ENCODE results near the gene SLITRK5.

SLITRK5 gene

GRCh38 chr13:87671031-87671752 lies at the start of gene SLITRK5:
SLITRK5 (plus strand) TSS chr13:87671371; CDS start chr13:87675389, 4,018 bp downstream.
- peak; percentile 60 to 64 for DNase-seq

DNA sequence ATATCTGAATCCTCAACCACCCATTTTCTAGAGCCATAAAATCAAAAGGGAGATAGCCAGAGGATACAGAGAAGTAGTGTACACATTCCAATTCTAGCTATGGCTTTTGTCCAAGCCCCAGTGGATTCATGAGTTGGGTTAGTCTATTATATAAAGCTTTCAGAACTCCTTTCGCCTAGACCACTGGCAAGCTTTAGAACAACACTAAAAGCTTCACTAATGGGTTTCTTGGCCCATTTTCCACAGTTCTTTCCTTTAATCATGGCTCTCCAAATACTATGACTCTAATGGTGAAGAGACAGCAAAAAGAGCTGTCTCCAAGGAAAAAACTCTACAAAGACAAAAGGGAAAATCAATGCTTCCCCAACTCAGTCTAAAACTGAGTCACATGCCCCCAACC lies 48.2 kb upstream of the SLITRK5 start:
- DNase-seq: no peak

DNA sequence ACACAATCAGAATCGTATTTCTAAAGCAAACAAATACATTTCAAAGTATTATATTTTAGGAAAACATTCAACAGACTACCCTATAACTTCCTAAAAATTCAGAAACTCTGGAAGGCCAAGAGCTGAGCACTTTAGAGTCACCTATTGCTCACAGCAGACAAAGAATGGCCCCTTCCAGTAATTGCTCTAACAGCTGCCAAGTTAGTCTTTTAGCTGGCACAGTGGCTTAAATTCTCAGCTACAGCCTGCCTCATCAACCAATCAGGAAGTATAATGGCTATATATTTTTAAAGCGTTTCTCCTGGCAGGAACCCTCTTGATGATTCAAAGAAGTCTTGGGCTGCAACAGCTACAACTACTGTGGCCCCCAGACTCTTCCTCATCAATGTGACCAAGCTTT lies 14.9 kb upstream of the SLITRK5 start:
- DNase-seq: no peak

DNA sequence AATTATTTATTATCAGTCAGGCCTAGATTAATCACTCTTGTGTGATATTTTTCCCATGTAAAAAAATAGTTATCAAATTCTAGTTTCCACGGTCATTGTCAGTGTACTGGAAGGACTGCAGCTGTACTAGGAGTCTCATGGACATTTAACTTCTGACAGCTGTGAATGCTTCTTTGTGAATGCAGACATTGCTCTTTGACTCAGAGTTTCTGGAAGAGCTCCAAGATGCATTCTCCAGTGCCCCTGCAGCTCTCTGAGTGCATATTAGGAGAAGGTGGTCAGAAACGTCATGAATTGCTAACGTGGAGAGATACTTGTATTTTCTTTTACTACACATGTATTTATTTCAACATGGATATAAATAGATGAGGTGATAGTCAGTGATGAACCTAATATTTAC lies 9.7 kb upstream of the SLITRK5 start:
- DNase-seq: no peak

DNA sequence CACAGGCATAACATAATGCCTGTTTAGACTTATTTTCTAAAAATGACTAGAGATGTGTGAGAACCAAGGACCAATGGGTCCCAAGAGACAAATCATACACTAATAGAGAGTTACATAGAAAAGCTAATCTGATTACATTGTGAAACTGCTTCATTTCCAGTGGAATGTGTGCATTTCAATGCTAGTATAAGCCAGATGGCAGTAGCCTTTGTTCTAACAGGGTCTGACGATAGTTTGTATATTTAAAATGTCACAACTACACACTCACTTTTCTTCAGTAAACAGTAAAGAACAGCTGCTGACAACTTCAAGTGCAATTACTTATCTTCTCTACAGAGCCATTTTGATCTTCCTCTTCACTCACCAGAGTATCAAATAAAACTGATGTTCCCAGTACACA lies 4.3 kb upstream of the SLITRK5 start:
- no peak for DNase-seq

- DNase-seq: no peak
Observed at GRCh38 chr13:87667686-87668085, 3.5 kb upstream of the SLITRK5 start.

- DNase-seq: no peak
Observed at GRCh38 chr13:87669379-87669978, 1.7 kb upstream of the SLITRK5 start.

GRCh38 chr13:87671753-87672605 lies 808 bp downstream of the SLITRK5 start:
- DNase-seq: no peak

DNA sequence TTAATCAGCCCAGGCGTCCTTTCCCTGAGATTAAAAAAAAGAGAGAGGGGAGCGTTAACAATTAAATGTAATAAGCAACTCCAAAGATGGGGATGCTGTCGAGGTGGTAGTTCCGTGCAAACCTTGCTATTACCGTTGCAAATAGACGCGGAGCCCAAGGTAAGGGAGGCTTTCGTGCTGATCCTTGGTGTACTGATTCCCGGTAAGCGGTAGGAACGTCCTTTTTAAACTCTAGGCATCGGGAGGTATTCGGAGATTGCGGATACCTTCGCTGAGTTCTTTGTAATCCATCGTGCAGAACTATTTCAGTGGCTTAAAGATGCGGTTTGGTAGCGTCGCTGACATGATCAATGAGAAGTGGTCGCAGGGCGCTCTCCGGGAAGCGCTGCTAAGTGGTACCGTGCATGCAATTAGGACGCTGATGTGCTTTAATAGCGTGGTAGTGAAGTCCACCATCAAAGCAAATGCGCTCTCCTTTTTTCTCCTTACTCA lies 3.1 kb downstream of the SLITRK5 start:
- no peak for DNase-seq

DNA sequence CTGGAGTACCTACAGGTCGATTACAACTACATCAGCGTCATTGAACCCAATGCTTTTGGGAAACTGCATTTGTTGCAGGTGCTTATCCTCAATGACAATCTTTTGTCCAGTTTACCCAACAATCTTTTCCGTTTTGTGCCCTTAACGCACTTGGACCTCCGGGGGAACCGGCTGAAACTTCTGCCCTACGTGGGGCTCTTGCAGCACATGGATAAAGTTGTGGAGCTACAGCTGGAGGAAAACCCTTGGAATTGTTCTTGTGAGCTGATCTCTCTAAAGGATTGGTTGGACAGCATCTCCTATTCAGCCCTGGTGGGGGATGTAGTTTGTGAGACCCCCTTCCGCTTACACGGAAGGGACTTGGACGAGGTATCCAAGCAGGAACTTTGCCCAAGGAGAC lies 4.7 kb downstream of the SLITRK5 start:
- no peak for DNase-seq

DNA sequence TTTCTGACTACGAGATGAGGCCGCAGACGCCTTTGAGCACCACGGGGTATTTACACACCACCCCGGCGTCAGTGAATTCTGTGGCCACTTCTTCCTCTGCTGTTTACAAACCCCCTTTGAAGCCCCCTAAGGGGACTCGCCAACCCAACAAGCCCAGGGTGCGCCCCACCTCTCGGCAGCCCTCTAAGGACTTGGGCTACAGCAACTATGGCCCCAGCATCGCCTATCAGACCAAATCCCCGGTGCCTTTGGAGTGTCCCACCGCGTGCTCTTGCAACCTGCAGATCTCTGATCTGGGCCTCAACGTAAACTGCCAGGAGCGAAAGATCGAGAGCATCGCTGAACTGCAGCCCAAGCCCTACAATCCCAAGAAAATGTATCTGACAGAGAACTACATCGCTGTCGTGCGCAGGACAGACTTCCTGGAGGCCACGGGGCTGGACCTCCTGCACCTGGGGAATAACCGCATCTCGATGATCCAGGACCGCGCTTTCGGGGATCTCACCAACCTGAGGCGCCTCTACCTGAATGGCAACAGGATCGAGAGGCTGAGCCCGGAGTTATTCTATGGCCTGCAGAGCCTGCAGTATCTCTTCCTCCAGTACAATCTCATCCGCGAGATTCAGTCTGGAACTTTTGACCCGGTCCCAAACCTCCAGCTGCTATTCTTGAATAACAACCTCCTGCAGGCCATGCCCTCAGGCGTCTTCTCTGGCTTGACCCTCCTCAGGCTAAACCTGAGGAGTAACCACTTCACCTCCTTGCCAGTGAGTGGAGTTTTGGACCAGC lies 5.3 kb downstream of the SLITRK5 start:
- DNase-seq: no peak

DNA sequence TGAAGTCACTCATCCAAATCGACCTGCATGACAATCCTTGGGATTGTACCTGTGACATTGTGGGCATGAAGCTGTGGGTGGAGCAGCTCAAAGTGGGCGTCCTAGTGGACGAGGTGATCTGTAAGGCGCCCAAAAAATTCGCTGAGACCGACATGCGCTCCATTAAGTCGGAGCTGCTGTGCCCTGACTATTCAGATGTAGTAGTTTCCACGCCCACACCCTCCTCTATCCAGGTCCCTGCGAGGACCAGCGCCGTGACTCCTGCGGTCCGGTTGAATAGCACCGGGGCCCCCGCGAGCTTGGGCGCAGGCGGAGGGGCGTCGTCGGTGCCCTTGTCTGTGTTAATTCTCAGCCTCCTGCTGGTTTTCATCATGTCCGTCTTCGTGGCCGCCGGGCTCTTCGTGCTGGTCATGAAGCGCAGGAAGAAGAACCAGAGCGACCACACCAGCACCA lies 5.9 kb downstream of the SLITRK5 start:
- DNase-seq: no peak

GRCh38 chr13:87677496-87678371 lies 6.6 kb downstream of the SLITRK5 start:
- no peak for DNase-seq

DNA sequence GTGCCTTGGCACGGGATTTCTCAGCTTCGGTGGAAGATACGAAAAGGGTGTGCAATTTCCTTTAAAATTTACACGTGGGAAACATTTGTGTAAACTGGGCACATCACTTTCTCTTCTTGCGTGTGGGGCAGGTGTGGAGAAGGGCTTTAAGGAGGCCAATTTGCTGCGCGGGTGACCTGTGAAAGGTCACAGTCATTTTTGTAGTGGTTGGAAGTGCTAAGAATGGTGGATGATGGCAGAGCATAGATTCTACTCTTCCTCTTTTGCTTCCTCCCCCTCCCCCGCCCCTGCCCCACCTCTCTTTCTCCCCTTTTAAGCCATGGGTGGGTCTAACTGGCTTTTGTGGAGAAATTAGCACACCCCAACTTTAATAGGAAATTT lies 7.2 kb downstream of the SLITRK5 start:
- DNase-seq: no peak

DNA sequence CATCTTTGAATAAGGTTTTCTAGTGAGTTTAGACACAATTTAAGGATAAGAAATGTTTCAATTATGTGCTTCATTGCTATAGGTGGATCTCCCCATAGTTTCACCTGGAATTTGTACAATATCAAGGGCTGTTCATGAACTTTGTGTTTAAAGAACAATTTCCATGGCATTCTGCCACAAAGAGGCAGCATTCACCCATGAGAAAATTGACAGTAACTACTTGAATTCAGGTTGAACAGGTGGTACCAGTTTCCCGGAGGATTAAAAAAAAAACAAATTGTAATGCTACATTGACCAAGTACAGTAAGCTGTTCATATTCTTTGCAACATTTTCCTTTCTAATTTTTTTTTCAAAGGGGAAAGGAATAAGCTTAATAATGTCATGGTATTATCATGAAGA lies 9.1 kb downstream of the SLITRK5 start:
- DNase-seq: no peak

DNA sequence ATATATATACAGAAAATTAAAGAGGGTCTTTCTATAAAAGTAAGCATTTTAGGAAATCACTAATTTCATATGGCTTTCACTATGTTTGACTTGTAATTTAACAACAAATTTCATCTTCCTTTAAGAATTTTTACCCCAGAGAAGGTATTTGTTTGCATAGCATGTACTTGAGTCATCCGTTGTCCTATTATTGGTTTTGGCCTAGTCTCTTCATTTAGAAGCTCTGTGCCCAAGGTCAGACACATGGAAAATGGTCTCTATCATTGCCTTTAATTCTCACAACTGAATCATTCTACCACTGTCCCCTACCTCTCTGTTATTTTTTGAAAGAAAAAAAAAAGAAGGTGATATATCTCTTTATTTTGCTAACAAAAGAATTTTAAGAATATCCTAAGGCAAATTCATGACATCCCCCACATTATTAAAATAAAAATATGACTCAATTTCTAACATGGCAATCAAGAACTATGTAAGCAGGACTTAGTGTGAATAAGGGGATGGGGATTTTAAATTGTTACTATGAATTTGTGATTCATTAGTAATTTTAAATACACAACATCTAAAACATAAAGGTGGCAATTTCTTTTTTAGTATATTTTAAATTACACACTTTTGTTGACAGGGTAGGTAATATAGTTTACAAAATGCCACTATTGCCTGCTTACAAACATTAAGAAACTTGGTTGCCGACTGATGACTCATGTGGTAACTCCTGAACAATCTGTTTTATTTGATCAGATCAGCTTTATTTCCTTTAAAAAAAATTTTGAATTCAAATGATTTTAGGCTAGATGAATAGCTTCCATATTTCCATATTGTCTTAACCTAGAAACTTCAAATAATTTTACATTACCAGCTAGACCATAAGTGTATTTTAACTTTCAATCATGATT lies 13.9 kb downstream of the SLITRK5 start:
- no peak for DNase-seq

DNA sequence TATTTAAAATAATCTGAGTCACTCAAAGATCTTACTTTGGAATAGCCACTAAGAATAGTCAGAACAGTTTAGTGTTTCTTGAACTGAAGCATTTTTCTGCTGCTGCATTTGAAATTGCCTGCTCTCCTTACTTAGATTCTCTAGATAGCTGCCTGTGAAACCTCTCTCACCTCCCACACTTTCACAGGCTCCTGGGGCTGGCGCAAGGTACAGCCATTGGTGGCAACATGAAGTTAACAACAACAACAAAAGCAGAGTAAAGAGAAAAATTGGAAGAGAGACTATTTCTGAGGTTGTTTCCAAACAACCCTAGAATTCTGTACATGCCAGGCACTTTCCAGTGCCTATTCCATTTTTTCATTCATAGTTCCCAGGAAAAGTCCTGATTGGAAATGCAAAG lies 25.3 kb downstream of the SLITRK5 start:
- no peak for DNase-seq

GRCh38 chr13:87698268-87698667 lies 27.1 kb downstream of the SLITRK5 start:
- no peak for DNase-seq

- no peak for DNase-seq
Observed at GRCh38 chr13:87709947-87710346, 38.8 kb downstream of the SLITRK5 start.

- no peak for DNase-seq
Observed at GRCh38 chr13:87712012-87712411, 40.8 kb downstream of the SLITRK5 start.
